Neural crest cell (in vitro differentiated cells): Measurements from ENCODE around the gene PTPRO. TPM values are rescaled to one million over a fixed set of nuclear protein-coding genes. Genes with fewer than 3 reads are reported as not detected.

Experiments used
- DNase-seq: peaks from one replicate; pipeline ENCODE4 v3.0.0; 2021; ENCODE audit warnings: low read depth, mixed read lengths, low spot score
- H3K27ac Mint-ChIP-seq: one replicate; pipeline ENCODE4 v1.8.0; 2021; ENCODE audit warnings: mild to moderate bottlenecking, mixed read lengths; ENCODE audit not compliant: unreplicated experiment
- H3K27me3 Mint-ChIP-seq: 2 replicates; pipeline ENCODE4 v1.8.0; 2021; ENCODE audit warnings: low read depth, mild to moderate bottlenecking, mixed read lengths
- H3K36me3 Mint-ChIP-seq: 2 replicates; pipeline ENCODE4 v1.8.0; 2021; ENCODE audit warnings: low read depth, mild to moderate bottlenecking, mixed read lengths
- H3K4me1 Mint-ChIP-seq: 2 replicates; pipeline ENCODE4 v1.8.0; 2021; ENCODE audit warnings: mixed read lengths
- H3K4me3 Mint-ChIP-seq: one replicate; pipeline ENCODE4 v1.8.0; 2021; ENCODE audit warnings: mild to moderate bottlenecking, mixed read lengths
- H3K9me3 Mint-ChIP-seq: 2 replicates; pipeline ENCODE4 v1.8.0; 2021; ENCODE audit warnings: mixed read lengths
- CTCF ChIP-seq: fragments of 200-600 bp; sonication (generic); conservative IDR thresholded peaks from 2 replicates; pipeline ENCODE4 v1.5.0; 2021; ENCODE audit warnings: antibody characterized with exemption, mild to moderate bottlenecking
- total RNA-seq: library from RNA; stranded (reverse); gene quantifications from 2 replicates; pipeline ENCODE4 v1.2.1, GENCODE V29; 2021

PTPRO gene
- total RNA-seq, 1 donor from 2014 or later, result 3.1 TPM

GRCh38 chr12:15520844-15521243 lies 198.5 kb downstream of the PTPRO start:
- no peak overlapping the region for H3K4me3 Mint-ChIP-seq
- DNase-seq, result no peak
- H3K27ac Mint-ChIP-seq, result no peak overlapping the region
- no peaks in the 10 kb centered on the region for H3K36me3 Mint-ChIP-seq
- peaks cover 11% of the 10 kb centered on the region for H3K27me3 Mint-ChIP-seq
- no peak for TF ChIP-seq CTCF
- H3K4me1 Mint-ChIP-seq, result peaks cover 9% of the 10 kb centered on the region
- H3K9me3 Mint-ChIP-seq, result peaks cover 7% of the 10 kb centered on the region

- TF ChIP-seq CTCF, result peak; percentile 89
- Mint-ChIP-seq H3K36me3 (no peaks in the 10 kb centered on the region), H3K4me3 (no peak overlapping the region), H3K9me3 (peaks cover 4% of the 10 kb centered on the region), H3K27ac (no peak overlapping the region), H3K27me3 (peaks cover 11% of the 10 kb centered on the region), H3K4me1 (peaks cover 9% of the 10 kb centered on the region)
- no peak for DNase-seq
These were observed 200.4 kb downstream of the PTPRO start for GRCh38 chr12:15522574-15523187.

- H3K27ac Mint-ChIP-seq, result no peak overlapping the region
- H3K27me3 Mint-ChIP-seq, result peaks cover 11% of the 10 kb centered on the region
- peaks cover 3% of the 10 kb centered on the region for H3K4me1 Mint-ChIP-seq
- no peaks in the 10 kb centered on the region for H3K36me3 Mint-ChIP-seq
- TF ChIP-seq CTCF, result no peak
- no peaks in the 10 kb centered on the region for H3K9me3 Mint-ChIP-seq
- no peak overlapping the region for H3K4me3 Mint-ChIP-seq
- no peak for DNase-seq
These were observed 203.1 kb downstream of the PTPRO start for GRCh38 chr12:15525441-15525840.

GRCh38 chr12:15526033-15526432 lies 203.7 kb downstream of the PTPRO start:
- Mint-ChIP-seq H3K4me3 (no peak overlapping the region), H3K36me3 (no peaks in the 10 kb centered on the region), H3K9me3 (no peaks in the 10 kb centered on the region), H3K27ac (no peak overlapping the region), H3K4me1 (peaks cover 3% of the 10 kb centered on the region), H3K27me3 (peaks cover 11% of the 10 kb centered on the region)
- TF ChIP-seq CTCF, result no peak
- DNase-seq, result no peak

GRCh38 chr12:15527201-15528080 lies 205.1 kb downstream of the PTPRO start:
- no peaks in the 10 kb centered on the region for H3K36me3 Mint-ChIP-seq

More at GRCh38 chr12:15527201-15528080, 205.1 kb downstream of the PTPRO start:
- no peak for DNase-seq
- Mint-ChIP-seq H3K4me3 (no peak overlapping the region), H3K27me3 (peaks cover 11% of the 10 kb centered on the region), H3K4me1 (peaks cover 2% of the 10 kb centered on the region), H3K27ac (no peak overlapping the region), H3K9me3 (no peaks in the 10 kb centered on the region)
- peak; percentile 36 for TF ChIP-seq CTCF
